Keratinocyte (primary cell): Measurements from ENCODE around the gene RASGRF2.

Experiments used
- EZH2 ChIP-seq: IDR thresholded peaks from one replicate; pipeline ENCODE4 v1.6.1; 2012; ENCODE audit warnings: inconsistent platforms, mild to moderate bottlenecking, low read length, moderate library complexity
- TF ChIP-seq, protein P1 (sequence below), 3 experiments: IDR thresholded peaks in 1 of 3; conservative IDR thresholded peaks in 1 of 3; optimal IDR thresholded peaks in 1 of 3; 2 replicates in 2 of 3; 3 replicates in 1 of 3; pipeline versions ENCODE3 to v1.5.1; 2011; ENCODE audit warnings: low read length in 3 of 3, mild to moderate bottlenecking in 3 of 3, moderate library complexity in 2 of 3, control low read depth in 1 of 3, inconsistent platforms in 1 of 3; ENCODE audit not compliant: insufficient read depth in 2 of 3; ENCODE audit errors: extremely low read depth in 1 of 3

DNA sequence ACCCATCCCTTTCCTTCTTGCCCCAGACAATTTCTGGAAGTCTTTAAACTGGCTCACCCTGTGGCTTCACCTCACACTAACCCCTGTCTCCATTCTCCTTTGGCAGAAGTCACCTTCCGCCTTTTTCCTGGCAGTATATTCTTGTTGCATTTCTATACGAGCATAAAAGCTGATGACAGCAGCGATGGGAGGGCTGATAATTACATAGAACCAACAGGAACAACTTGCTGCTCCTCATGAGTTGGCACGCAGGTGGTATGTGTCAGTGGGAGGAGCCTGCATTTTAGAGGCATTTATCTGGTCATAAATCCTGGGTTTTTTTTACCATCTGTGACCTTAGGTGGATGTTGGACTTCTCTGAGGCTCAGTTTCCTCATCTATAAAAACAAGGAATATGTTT, 211.6 kb downstream of the RASGRF2 start:
- TF ChIP-seq, protein P1, sequence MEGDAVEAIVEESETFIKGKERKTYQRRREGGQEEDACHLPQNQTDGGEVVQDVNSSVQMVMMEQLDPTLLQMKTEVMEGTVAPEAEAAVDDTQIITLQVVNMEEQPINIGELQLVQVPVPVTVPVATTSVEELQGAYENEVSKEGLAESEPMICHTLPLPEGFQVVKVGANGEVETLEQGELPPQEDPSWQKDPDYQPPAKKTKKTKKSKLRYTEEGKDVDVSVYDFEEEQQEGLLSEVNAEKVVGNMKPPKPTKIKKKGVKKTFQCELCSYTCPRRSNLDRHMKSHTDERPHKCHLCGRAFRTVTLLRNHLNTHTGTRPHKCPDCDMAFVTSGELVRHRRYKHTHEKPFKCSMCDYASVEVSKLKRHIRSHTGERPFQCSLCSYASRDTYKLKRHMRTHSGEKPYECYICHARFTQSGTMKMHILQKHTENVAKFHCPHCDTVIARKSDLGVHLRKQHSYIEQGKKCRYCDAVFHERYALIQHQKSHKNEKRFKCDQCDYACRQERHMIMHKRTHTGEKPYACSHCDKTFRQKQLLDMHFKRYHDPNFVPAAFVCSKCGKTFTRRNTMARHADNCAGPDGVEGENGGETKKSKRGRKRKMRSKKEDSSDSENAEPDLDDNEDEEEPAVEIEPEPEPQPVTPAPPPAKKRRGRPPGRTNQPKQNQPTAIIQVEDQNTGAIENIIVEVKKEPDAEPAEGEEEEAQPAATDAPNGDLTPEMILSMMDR (optimal IDR thresholded peaks at IDR 0.05 in 1 of 3, IDR thresholded peaks at IDR 0.05 in 1 of 3, conservative IDR thresholded peaks at IDR 0.05 in 1 of 3; ENCODE audit: extremely low read depth in 1 of 3, insufficient read depth in 2 of 3, low read length in 3 of 3), result no peak
- TF ChIP-seq EZH2, result no peak
